Measurements from ENCODE around the gene SLC4A11.

The SLC4A11 gene

GRCh38 chr20:3239026-3239866 is at the start of gene SLC4A11:
Gene SLC4A11 (minus strand): TSS chr20:3239190. CDS start chr20:3239137, 53 bp downstream.
- DNase-seq = no peak

GRCh38 chr20:3283222-3283820 is 44.3 kb upstream of the SLC4A11 start:
- DNase-seq = no peak

- no peak for DNase-seq
Observed at GRCh38 chr20:3282271-3283221, 43.6 kb upstream of the SLC4A11 start.

GRCh38 chr20:3281437-3281836 is 42.4 kb upstream of the SLC4A11 start:
- DNase-seq = no peak

- DNase-seq = no peak
Observed at GRCh38 chr20:3279761-3280160, 40.8 kb upstream of the SLC4A11 start.

- DNase-seq = no peak
Observed at GRCh38 chr20:3277686-3278465, 38.9 kb upstream of the SLC4A11 start.

- DNase-seq = no peak
Observed at GRCh38 chr20:3276680-3277015, 37.7 kb upstream of the SLC4A11 start.

- DNase-seq = no peak
Observed at GRCh38 chr20:3275966-3276679, 37.1 kb upstream of the SLC4A11 start.

GRCh38 chr20:3275064-3275935 is 36.3 kb upstream of the SLC4A11 start:
- no peak for DNase-seq

- no peak for DNase-seq
Observed at GRCh38 chr20:3273371-3273770, 34.4 kb upstream of the SLC4A11 start.

- DNase-seq = no peak
Observed at GRCh38 chr20:3270051-3270450, 31.1 kb upstream of the SLC4A11 start.

- no peak for DNase-seq
Observed at GRCh38 chr20:3262566-3262965, 23.6 kb upstream of the SLC4A11 start.

GRCh38 chr20:3258429-3258828 is 19.4 kb upstream of the SLC4A11 start:
- no peak for DNase-seq

GRCh38 chr20:3255728-3256127 is 16.7 kb upstream of the SLC4A11 start:
- DNase-seq = no peak

GRCh38 chr20:3251806-3252205 is 12.8 kb upstream of the SLC4A11 start:
- no peak for DNase-seq

- no peak for DNase-seq
Observed at GRCh38 chr20:3250091-3250504, 11.1 kb upstream of the SLC4A11 start.

- DNase-seq = no peak
Observed at GRCh38 chr20:3248993-3249347, 10.0 kb upstream of the SLC4A11 start.

- no peak for DNase-seq
Observed at GRCh38 chr20:3248167-3248992, 9.4 kb upstream of the SLC4A11 start.

- no peak for DNase-seq
Observed at GRCh38 chr20:3247638-3248037, 8.6 kb upstream of the SLC4A11 start.

GRCh38 chr20:3246682-3247081 is 7.7 kb upstream of the SLC4A11 start:
- no peak for DNase-seq

All from KG1 (cell line).